Measurements from ENCODE around the gene SMYD4. TPM values are rescaled to one million over a fixed set of nuclear protein-coding genes. Genes with fewer than 3 reads are reported as not detected.
"Not testable (repeated sequence)": the region's sequence is repeated elsewhere in the genome, so short reads cannot be mapped to it uniquely, and the experiment has no call there.

Gene SMYD4
- total RNA-seq, 2 experiments from 2014 or later = 14.5 to 15.8 TPM

GRCh38 chr17:1865252-1866037 is 35.7 kb upstream of the SMYD4 start:
- POLR2A ChIA-PET = no interaction called here
- Mint-ChIP-seq H3K4me3 (no peak overlapping the region), H3K9me3 (no peaks in the 10 kb centered on the region), H3K36me3 (peaks cover 5% of the 10 kb centered on the region), H3K27me3 (no peaks in the 10 kb centered on the region), H3K27ac (no peak overlapping the region), H3K4me1 (ENCODE audit: low read depth) (peaks cover 15% of the 10 kb centered on the region)
- DNase-seq = peak; percentile 65
- intact Hi-C loops (cut with micrococcal nuclease) = loop anchor here (2.0 kb wide), 1 partner anchor 145 kb away; no protein-coding TSS in a partner anchor
- CTCF ChIA-PET = interaction anchor here (0.7 to 2.3 kb wide), 13 partner anchors 9 to 379 kb away, joined by 3 to 25 read pairs (median 4); partner anchors contain the start of genes RPA1 and SMYD4

DNA sequence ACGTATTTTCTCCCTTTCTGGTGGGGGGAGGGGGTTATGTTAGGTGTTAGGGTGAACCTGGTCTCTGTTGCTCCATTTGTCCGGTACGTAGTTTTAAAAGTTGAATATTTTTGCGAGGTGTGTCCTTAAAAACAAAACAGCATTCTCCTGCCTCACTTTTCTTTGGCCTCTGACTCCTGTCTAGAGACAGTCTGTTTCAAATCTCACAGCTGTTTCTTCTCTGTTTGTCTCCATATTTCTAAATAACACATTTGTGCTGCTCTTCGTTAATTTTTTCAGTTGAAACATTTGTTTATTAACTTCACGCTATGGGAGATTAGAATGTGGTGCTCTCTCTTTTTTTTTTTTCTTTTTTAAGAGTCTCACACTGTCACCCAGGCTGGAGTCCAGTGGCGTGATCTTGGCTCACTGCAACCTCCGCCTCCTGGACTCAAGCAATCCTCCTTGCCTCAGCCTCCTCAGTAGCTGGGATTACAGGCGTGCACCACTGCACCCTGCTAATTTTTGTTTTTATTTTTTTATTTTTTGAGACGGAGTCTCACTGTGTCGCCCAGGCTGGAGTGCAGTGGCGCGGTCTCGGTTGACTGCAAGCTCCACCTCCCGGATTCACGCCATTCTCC is 31.8 kb upstream of the SMYD4 start:
- intact Hi-C loops (cut with micrococcal nuclease) = no loop called here
- ChIA-PET CTCF (interaction anchor here (0.6 to 1.7 kb wide), 4 partner anchors 11 to 140 kb away, joined by 3 to 4 read pairs (median 4); no protein-coding TSS in a partner anchor), POLR2A (no interaction called here)
- H3K27ac Mint-ChIP-seq = no peak overlapping the region
- H3K4me3 Mint-ChIP-seq = no peak overlapping the region
- H3K27me3 Mint-ChIP-seq = no peaks in the 10 kb centered on the region
- no peak for DNase-seq
- no peaks in the 10 kb centered on the region for H3K9me3 Mint-ChIP-seq
- peaks cover 4% of the 10 kb centered on the region for H3K4me1 Mint-ChIP-seq (ENCODE audit: low read depth)
- peaks cover 8% of the 10 kb centered on the region for H3K36me3 Mint-ChIP-seq

- CTCF ChIA-PET = no interaction called here
- POLR2A ChIA-PET = no interaction called here
Observed at GRCh38 chr17:1860978-1861377, 31.3 kb upstream of the SMYD4 start.

GRCh38 chr17:1856462-1856861 is 26.8 kb upstream of the SMYD4 start:
- H3K4me3 Mint-ChIP-seq; DNase-seq; H3K9me3 Mint-ChIP-seq; CTCF ChIA-PET; H3K4me1 Mint-ChIP-seq (ENCODE audit: low read depth); H3K27me3 Mint-ChIP-seq; H3K27ac Mint-ChIP-seq; intact Hi-C loops (cut with micrococcal nuclease): not testable (repeated sequence)
- peaks cover 30% of the 10 kb centered on the region for H3K36me3 Mint-ChIP-seq
- POLR2A ChIA-PET = interaction anchor here (0.6 kb wide), 1 partner anchor 361 kb away, joined by 3 read pairs; no protein-coding TSS in a partner anchor

More at GRCh38 chr17:1860978-1861377, 31.3 kb upstream of the SMYD4 start:
- Mint-ChIP-seq H3K9me3 (no peaks in the 10 kb centered on the region), H3K4me1 (ENCODE audit: low read depth) (peaks cover 4% of the 10 kb centered on the region), H3K27ac (no peak overlapping the region), H3K4me3 (no peak overlapping the region), H3K36me3 (peaks cover 8% of the 10 kb centered on the region), H3K27me3 (no peaks in the 10 kb centered on the region)
- intact Hi-C loops (cut with micrococcal nuclease) = no loop called here
- no peak for DNase-seq

- intact Hi-C loops (cut with micrococcal nuclease) = no loop called here
- H3K27me3 Mint-ChIP-seq = no peaks in the 10 kb centered on the region
- H3K27ac Mint-ChIP-seq = no peak overlapping the region
- POLR2A ChIA-PET = no interaction called here
- H3K36me3 Mint-ChIP-seq = peaks cover 34% of the 10 kb centered on the region
- H3K4me3 Mint-ChIP-seq = no peak overlapping the region
- no peak for DNase-seq
- H3K4me1 Mint-ChIP-seq (ENCODE audit: low read depth) = peaks cover 8% of the 10 kb centered on the region
- H3K9me3 Mint-ChIP-seq = no peaks in the 10 kb centered on the region
- CTCF ChIA-PET = no interaction called here
Observed at GRCh38 chr17:1853698-1854097, 24.0 kb upstream of the SMYD4 start.

GRCh38 chr17:1852327-1852726 is 22.6 kb upstream of the SMYD4 start:
- Mint-ChIP-seq H3K27ac (no peak overlapping the region), H3K4me1 (ENCODE audit: low read depth) (peaks cover 8% of the 10 kb centered on the region), H3K36me3 (peaks cover 35% of the 10 kb centered on the region), H3K27me3 (no peaks in the 10 kb centered on the region), H3K9me3 (no peaks in the 10 kb centered on the region), H3K4me3 (no peak overlapping the region)
- intact Hi-C loops (cut with micrococcal nuclease) = no loop called here
- ChIA-PET POLR2A (no interaction called here), CTCF (interaction anchor here (0.6 kb wide), 1 partner anchor 37 kb away, joined by 3 read pairs; no protein-coding TSS in a partner anchor)
- no peak for DNase-seq

- peaks cover 6% of the 10 kb centered on the region for H3K4me1 Mint-ChIP-seq (ENCODE audit: low read depth)
- no peaks in the 10 kb centered on the region for H3K27me3 Mint-ChIP-seq
- POLR2A ChIA-PET = no interaction called here
- no peak for DNase-seq
- intact Hi-C loops (cut with micrococcal nuclease) = no loop called here
- CTCF ChIA-PET = no interaction called here
- peaks cover 38% of the 10 kb centered on the region for H3K36me3 Mint-ChIP-seq
- H3K4me3 Mint-ChIP-seq = no peak overlapping the region
- no peak overlapping the region for H3K27ac Mint-ChIP-seq
- H3K9me3 Mint-ChIP-seq = no peaks in the 10 kb centered on the region
Observed at GRCh38 chr17:1847191-1847590, 17.5 kb upstream of the SMYD4 start.

GRCh38 chr17:1843947-1844346 is 14.2 kb upstream of the SMYD4 start:
- H3K4me3 Mint-ChIP-seq = no peak overlapping the region
- ChIA-PET CTCF (no interaction called here), POLR2A (no interaction called here)
- H3K36me3 Mint-ChIP-seq = peaks cover 27% of the 10 kb centered on the region
- intact Hi-C loops (cut with micrococcal nuclease) = no loop called here
- H3K27ac Mint-ChIP-seq = no peak overlapping the region
- H3K9me3 Mint-ChIP-seq = no peaks in the 10 kb centered on the region
- no peak for DNase-seq
- no peaks in the 10 kb centered on the region for H3K27me3 Mint-ChIP-seq
- H3K4me1 Mint-ChIP-seq (ENCODE audit: low read depth) = peaks cover 2% of the 10 kb centered on the region

DNA sequence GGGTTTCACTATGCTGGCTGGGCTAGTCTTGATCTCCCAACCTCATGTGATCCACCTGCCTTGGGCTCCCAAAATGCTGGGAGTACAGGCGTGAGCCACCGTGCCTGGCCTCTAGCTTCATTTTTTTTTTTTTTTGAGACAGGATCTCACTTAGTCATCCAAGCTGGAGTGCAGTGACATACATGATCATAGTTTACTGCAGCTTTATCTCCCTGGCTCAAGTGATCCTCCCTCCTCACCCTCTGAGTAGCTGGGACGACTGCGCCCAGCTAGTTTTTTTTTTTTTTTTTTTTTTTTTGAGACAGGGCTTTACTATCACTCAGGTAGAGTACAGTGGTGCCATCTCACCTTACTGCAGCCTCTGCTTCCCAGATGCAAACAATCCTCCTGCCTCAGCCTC is 9.8 kb upstream of the SMYD4 start:
- intact Hi-C loops (cut with micrococcal nuclease) = no loop called here
- POLR2A ChIA-PET = no interaction called here
- Mint-ChIP-seq H3K4me1 (ENCODE audit: low read depth) (peaks cover 19% of the 10 kb centered on the region), H3K27ac (no peak overlapping the region), H3K9me3 (no peaks in the 10 kb centered on the region), H3K36me3 (peaks cover 28% of the 10 kb centered on the region), H3K27me3 (no peaks in the 10 kb centered on the region), H3K4me3 (no peak overlapping the region)
- CTCF ChIA-PET = interaction anchor here (1.3 kb wide), 1 partner anchor 119 kb away, joined by 5 read pairs; no protein-coding TSS in a partner anchor
- no peak for DNase-seq

DNA sequence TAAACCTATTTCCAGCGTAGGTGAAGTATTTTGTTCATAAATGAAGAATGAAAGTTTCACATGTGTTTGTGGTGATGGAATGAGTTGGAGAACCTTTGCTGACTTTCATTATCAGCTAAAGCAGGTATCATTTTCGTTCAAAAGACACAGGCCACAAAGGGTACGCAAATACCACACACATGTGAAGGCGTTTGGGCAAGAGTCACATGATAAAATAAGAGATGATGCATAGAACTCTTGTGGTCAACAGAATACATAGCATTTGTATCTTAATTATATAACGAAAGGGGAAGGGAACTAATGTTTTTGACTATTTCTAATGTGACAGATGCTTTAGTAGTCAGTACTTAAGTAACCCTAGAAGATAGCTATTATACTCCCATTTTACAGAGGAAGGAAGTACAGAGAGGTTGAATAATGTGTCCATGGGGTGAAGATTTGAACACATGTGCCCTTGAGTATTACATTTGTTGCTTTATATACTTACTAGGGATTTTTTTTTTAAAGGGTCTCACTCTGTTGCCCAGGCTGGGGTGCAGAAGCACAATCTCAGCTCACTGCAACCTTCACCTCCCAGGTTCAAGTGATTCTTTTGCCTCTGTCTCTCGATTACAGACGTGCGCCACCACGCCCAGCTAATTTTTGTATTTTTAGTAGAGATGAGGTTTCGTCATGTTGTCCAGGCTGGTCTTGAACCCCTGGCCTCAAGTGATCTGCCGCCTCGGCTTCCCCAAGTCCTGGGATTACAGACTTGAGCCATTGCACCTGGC is 4.9 kb upstream of the SMYD4 start:
- ChIA-PET CTCF (interaction anchor here (0.7 to 2.1 kb wide), 7 partner anchors 11 to 518 kb away, joined by 3 to 10 read pairs (median 3); no protein-coding TSS in a partner anchor), POLR2A (interaction anchor here (1.2 kb wide), 1 partner anchor 11 kb away, joined by 5 read pairs; no protein-coding TSS in a partner anchor)
- Mint-ChIP-seq H3K9me3 (no peaks in the 10 kb centered on the region), H3K4me3 (no peak overlapping the region), H3K27me3 (no peaks in the 10 kb centered on the region), H3K4me1 (ENCODE audit: low read depth) (peaks cover 48% of the 10 kb centered on the region), H3K27ac (no peak overlapping the region), H3K36me3 (peaks cover 26% of the 10 kb centered on the region)
- peak; percentile 64 for DNase-seq
- intact Hi-C loops (cut with micrococcal nuclease) = loop anchor here (1.0 kb wide), 2 partner anchors 39 to 150 kb away; partner anchors contain the start of gene PRPF8

DNA sequence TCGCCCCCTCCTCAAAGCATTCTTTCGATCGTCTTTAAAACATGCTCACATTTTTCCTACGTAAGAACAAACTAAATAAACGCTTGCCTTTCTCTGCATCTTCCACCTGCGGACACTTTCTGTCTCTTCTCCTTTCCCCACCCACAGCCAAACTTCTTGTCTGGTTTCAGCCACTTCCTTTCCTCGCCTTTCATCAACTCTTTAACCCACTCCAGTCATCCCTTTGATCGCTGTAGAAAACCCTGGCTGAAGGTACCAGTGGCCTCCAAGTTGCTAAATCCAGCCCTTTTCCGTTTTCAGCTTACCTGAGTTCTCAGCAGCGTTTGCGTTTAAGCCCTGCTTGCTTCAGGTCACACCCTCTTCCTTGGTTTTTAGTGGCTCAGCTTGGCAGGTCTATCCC is 586 bp upstream of the SMYD4 start:
- Mint-ChIP-seq H3K27ac (peak overlapping the region; percentile 83), H3K4me1 (ENCODE audit: low read depth) (peaks cover 57% of the 10 kb centered on the region), H3K27me3 (no peaks in the 10 kb centered on the region), H3K36me3 (peaks cover 25% of the 10 kb centered on the region), H3K4me3 (peak overlapping the region; percentile 89), H3K9me3 (no peaks in the 10 kb centered on the region)
- POLR2A ChIA-PET = interaction anchor here (1.1 to 2.1 kb wide), 2 partner anchors 110 to 114 kb away, joined by 4 to 13 read pairs; no protein-coding TSS in a partner anchor
- CTCF ChIA-PET = interaction anchor here (0.9 to 1.6 kb wide), 6 partner anchors 35 to 465 kb away, joined by 3 to 5 read pairs (median 4); no protein-coding TSS in a partner anchor
- DNase-seq = peak; percentile 44
- intact Hi-C loops (cut with micrococcal nuclease) = loop anchor here (1.0 kb wide), 1 partner anchor 113 kb away; no protein-coding TSS in a partner anchor

Data from activated CD4-positive, alpha-beta memory T cell treated with anti-CD3 and anti-CD28 coated beads for 36 hours (primary cell).